ENCODE measurements around the gene SLC22A23.

The SLC22A23 gene

DNA sequence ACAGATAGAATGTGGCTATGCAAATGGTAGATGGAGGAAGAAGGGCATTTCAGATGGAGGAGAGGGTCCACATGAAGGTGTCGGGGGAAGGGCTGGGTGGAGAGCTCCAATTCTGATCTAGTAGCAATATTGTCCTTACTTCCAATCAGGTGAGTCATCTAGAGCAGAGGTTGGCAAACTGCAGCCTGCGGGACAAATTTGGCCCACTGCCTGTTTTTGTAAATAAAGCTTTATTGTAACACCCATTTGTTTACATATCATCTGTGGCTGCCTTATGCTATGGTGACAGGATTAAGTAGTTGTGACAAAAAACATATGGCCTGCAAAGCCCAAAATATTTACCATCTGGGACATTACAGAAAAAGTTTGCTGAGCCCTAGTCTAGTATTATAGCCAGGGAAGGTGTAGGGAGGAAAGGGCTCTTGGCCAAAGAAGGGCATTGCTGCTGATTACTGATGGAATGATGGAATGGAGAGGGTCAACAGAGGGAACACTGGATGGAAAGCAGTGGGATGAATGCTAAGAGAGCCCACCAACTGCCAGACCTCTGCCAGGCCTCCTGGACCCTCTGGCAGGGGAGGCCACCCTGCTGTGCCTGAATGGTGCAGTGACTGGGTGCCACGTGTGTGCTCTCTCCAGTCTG lies 79.8 kb downstream of the SLC22A23 start:
- H3K27ac ChIP-seq, result peak overlapping the region; percentile 71
- no peak for DNase-seq (ENCODE audit: low spot score)
- TF ChIP-seq, protein P1, sequence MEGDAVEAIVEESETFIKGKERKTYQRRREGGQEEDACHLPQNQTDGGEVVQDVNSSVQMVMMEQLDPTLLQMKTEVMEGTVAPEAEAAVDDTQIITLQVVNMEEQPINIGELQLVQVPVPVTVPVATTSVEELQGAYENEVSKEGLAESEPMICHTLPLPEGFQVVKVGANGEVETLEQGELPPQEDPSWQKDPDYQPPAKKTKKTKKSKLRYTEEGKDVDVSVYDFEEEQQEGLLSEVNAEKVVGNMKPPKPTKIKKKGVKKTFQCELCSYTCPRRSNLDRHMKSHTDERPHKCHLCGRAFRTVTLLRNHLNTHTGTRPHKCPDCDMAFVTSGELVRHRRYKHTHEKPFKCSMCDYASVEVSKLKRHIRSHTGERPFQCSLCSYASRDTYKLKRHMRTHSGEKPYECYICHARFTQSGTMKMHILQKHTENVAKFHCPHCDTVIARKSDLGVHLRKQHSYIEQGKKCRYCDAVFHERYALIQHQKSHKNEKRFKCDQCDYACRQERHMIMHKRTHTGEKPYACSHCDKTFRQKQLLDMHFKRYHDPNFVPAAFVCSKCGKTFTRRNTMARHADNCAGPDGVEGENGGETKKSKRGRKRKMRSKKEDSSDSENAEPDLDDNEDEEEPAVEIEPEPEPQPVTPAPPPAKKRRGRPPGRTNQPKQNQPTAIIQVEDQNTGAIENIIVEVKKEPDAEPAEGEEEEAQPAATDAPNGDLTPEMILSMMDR (conservative IDR thresholded peaks at IDR 0.05; ENCODE audit: low read depth), result no peak
- POLR2A ChIA-PET (ENCODE audit: low non-redundant PET), result no interaction called here
- CTCF ChIA-PET, result no interaction called here

DNA sequence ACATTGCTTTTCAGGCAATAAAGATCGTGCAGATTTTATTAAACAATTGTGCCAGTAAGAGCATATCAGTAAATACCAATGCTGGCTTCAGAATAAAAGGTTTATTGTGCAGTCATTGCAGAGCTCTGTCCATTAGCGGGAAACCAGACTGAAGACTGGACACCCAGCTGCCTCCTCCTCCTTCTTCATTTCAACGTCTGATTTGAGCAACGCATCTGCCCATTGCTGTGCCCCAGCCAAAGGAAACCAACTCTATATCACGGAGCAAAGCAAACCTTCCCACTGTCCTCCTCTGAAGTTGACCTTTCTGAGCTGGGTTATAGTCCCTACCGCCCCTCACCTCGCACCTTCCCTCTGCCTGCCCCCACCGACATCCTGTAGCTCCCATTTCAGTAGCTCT lies 80.8 kb downstream of the SLC22A23 start:
- H3K27ac ChIP-seq, result no peak overlapping the region
- no peak for DNase-seq (ENCODE audit: low spot score)
- ChIA-PET POLR2A (ENCODE audit: low non-redundant PET) (no interaction called here), CTCF (no interaction called here)
- TF ChIP-seq, protein P1 (conservative IDR thresholded peaks at IDR 0.05; ENCODE audit: low read depth), result no peak

DNA sequence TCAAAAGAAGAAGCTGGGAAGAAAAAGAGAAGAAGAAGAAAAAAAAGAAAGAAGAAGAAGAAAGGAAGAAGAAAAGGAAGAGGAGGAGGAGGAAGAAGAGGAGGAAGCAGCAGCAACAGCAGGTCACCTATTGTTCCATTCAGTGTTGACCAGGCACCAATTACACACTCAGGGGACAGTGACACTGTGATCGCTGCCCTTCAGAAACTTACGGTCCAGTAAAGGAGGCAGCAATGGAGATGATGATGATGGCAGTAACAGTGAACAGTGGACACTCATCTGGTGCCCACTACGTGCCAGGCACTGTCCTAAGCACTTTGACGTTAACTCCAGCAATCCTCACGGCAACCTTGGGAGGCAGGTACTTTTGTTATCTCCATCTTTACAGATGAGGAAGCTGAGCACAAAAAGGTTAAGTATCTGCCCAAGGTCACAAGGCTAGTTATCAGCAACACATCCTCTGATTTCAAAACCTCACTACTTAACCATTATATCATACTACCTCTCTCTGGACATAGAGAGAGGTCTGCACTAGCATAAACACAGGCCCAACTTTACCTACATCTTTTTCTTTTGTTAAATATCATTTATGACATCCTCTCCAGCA lies 83.2 kb downstream of the SLC22A23 start:
- TF ChIP-seq, protein P1 (conservative IDR thresholded peaks at IDR 0.05; ENCODE audit: low read depth), result no peak
- ChIA-PET CTCF (no interaction called here), POLR2A (ENCODE audit: low non-redundant PET) (no interaction called here)
- DNase-seq (ENCODE audit: low spot score), result no peak
- no peak overlapping the region for H3K27ac ChIP-seq

- ChIA-PET POLR2A (ENCODE audit: low non-redundant PET) (no interaction called here), CTCF (interaction anchor here (0.7 kb wide), 1 partner anchor 252 kb away, joined by 3 read pairs; no protein-coding TSS in a partner anchor)
- H3K27ac ChIP-seq, result no peak overlapping the region
- no peak for DNase-seq (ENCODE audit: low spot score)
- TF ChIP-seq, protein P1 (conservative IDR thresholded peaks at IDR 0.05; ENCODE audit: low read depth), result no peak
Observed at GRCh38 chr6:3372912-3373554, 83.8 kb downstream of the SLC22A23 start.

GRCh38 chr6:3372184-3372846 lies 84.5 kb downstream of the SLC22A23 start:
- TF ChIP-seq, protein P1 (conservative IDR thresholded peaks at IDR 0.05; ENCODE audit: low read depth), result no peak
- POLR2A ChIA-PET (ENCODE audit: low non-redundant PET), result no interaction called here
- no peak overlapping the region for H3K27ac ChIP-seq
- CTCF ChIA-PET, result interaction anchor here (0.7 kb wide), 2 partner anchors 78 to 253 kb away, joined by 3 read pairs; no protein-coding TSS in a partner anchor
- no peak for DNase-seq (ENCODE audit: low spot score)

DNA sequence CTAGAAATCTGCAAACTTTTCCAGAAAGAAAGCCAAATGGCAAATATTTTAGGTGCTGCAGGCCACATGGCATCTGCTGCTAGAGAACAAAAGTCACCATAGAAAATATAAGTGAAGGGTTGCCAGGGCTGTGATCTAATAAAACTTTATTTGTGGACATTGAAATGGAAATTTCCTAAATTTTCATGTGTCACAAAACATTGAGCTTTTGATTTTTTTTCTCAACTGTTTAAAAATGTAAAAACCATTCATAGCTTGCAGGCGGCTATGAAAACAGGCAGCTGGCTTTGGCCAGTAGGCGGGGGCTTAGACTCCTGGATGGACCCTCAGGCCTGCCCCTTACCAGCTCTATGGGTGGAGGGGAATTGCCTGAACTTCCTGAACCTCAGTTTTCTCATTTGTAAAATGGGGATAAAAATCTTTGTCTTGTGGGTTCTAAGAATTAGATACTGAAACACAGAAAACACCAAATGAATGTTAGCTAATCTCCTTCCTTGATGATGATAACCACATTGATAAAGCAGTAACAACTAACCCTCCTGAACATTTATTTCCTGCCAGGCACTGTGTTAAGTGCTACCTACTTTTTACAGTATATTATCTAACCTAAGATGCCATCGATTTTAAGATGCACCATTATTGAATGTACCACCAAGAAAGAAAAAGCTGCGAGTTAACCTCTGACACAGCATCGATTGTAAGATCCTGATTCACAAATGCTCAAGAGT lies 85.5 kb downstream of the SLC22A23 start:
- TF ChIP-seq, protein P1 (conservative IDR thresholded peaks at IDR 0.05; ENCODE audit: low read depth), result no peak
- POLR2A ChIA-PET (ENCODE audit: low non-redundant PET), result no interaction called here
- no peak overlapping the region for H3K27ac ChIP-seq
- DNase-seq (ENCODE audit: low spot score), result no peak
- CTCF ChIA-PET, result interaction anchor here (0.7 kb wide), 1 partner anchor 77 kb away, joined by 3 read pairs; no protein-coding TSS in a partner anchor
